ENCODE results near the gene DDX42. TPM values are rescaled to one million over a fixed set of nuclear protein-coding genes. Genes with fewer than 3 reads are reported as not detected.

Gene DDX42
- polyA plus RNA-seq, 1 donor from 2014 or later, result 115 TPM

DNA sequence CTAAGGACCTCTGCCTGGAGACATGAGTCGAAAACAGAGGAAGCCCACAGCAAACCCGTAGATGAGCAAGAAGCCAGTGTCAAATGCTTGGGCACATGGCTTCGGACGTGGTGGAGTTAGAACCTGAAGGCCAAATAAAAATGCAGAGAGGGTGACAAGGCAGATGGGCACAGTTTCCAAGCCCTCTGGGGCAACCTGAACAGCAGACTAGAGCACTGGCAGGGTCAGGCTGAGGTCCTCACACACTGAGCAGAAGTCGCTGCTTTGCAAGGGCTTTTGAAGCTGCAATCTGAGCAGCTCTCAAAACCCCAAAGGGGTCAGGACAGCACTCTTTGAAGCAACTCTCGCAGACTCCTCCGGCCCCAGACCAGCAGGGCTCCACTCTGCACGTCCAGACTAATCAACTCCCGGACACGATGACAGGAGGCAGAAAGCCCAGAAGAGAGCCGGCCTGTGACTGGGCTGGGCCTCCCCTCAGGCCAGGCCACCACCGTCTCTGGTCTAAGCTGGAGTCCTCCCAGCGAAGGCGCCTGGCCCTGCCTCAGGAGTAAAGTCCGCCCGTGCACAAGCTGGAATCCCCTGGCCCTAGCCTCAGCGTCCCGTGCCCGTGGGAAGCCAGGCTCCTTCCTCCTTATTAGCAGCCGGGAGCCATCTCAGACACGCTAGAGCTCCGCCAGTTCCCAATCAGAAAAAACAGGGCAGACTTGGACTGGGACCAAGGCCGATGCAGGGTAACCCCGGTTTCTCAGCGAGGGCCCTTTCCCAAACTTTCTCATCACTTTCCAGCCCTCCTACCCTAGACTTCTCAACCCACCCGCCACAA, 67.6 kb downstream of the DDX42 start:
- Histone ChIP-seq H3K4me2 (ENCODE audit: low read length) (peak overlapping the region; percentile 83), H3K36me3 (ENCODE audit: insufficient read depth, low read length) (no peaks in the 10 kb centered on the region), H4K20me1 (ENCODE audit: insufficient read depth) (no peaks in the 10 kb centered on the region), H3K4me3 (ENCODE audit: low read length) (peak overlapping the region; percentile 92), H2AFZ (ENCODE audit: low read depth, low read length) (peak overlapping the region; percentile 33), H3K9me3 (ENCODE audit: low read length) (no peaks in the 10 kb centered on the region), H3K9me2 (ENCODE audit: insufficient read depth, low read length) (no peaks in the 10 kb centered on the region), H3K79me2 (replicated peaks; ENCODE audit: insufficient read depth, low read length) (peaks cover 15% of the 10 kb centered on the region), H3K9ac (ENCODE audit: low read length) (peak overlapping the region; percentile 74), H3K27ac (ENCODE audit: low read length) (peak overlapping the region; percentile 44), H3F3A (ENCODE audit: insufficient read depth, low read length, poor library complexity, severe bottlenecking) (no peaks in the 10 kb centered on the region), H3K27me3 (ENCODE audit: insufficient read depth, low read depth, low read length) (no peaks in the 10 kb centered on the region)
- TF ChIP-seq MXI1 (conservative IDR thresholded peaks at IDR 0.05; ENCODE audit: poor library complexity, severe bottlenecking), result no peak
- TF ChIP-seq, protein P1, sequence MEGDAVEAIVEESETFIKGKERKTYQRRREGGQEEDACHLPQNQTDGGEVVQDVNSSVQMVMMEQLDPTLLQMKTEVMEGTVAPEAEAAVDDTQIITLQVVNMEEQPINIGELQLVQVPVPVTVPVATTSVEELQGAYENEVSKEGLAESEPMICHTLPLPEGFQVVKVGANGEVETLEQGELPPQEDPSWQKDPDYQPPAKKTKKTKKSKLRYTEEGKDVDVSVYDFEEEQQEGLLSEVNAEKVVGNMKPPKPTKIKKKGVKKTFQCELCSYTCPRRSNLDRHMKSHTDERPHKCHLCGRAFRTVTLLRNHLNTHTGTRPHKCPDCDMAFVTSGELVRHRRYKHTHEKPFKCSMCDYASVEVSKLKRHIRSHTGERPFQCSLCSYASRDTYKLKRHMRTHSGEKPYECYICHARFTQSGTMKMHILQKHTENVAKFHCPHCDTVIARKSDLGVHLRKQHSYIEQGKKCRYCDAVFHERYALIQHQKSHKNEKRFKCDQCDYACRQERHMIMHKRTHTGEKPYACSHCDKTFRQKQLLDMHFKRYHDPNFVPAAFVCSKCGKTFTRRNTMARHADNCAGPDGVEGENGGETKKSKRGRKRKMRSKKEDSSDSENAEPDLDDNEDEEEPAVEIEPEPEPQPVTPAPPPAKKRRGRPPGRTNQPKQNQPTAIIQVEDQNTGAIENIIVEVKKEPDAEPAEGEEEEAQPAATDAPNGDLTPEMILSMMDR (IDR thresholded peaks at IDR 0.05; ENCODE audit: poor library complexity, severe bottlenecking), result no peak

DNA sequence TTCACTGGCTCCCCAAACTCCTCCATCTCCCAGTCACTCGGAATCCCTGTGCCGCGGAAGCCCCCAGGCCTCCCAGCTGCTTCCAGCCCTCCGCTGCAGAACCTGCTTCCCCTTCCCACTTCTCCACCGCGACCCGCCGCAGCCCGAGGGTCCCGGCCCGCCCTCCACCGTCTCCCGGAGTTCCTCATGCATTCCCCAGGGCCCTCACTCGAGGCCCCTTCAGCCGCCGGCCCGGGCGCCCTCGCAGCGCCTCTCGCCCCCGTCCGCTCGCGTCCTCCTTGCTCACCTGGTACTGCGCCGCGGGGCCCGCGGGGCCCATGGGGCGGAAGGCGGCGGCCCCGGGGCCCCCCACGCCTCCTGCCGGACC, 68.2 kb downstream of the DDX42 start:
- Histone ChIP-seq H4K20me1 (ENCODE audit: insufficient read depth) (no peaks in the 10 kb centered on the region), H3K9me3 (ENCODE audit: low read length) (no peaks in the 10 kb centered on the region), H3K9ac (ENCODE audit: low read length) (peak overlapping the region; percentile 74), H3K27me3 (ENCODE audit: insufficient read depth, low read depth, low read length) (no peaks in the 10 kb centered on the region), H3K27ac (ENCODE audit: low read length) (peak overlapping the region; percentile 44), H3K9me2 (ENCODE audit: insufficient read depth, low read length) (no peaks in the 10 kb centered on the region), H2AFZ (ENCODE audit: low read depth, low read length) (peak overlapping the region; percentile 33), H3K79me2 (replicated peaks; ENCODE audit: insufficient read depth, low read length) (peaks cover 15% of the 10 kb centered on the region), H3K4me3 (ENCODE audit: low read length) (peak overlapping the region; percentile 92), H3K4me2 (ENCODE audit: low read length) (peak overlapping the region; percentile 83), H3F3A (ENCODE audit: insufficient read depth, low read length, poor library complexity, severe bottlenecking) (no peaks in the 10 kb centered on the region), H3K36me3 (ENCODE audit: insufficient read depth, low read length) (no peaks in the 10 kb centered on the region)
- TF ChIP-seq EP300 (conservative IDR thresholded peaks at IDR 0.05; ENCODE audit: poor library complexity, severe bottlenecking), result no peak
- no peak for TF ChIP-seq EZH2 (IDR thresholded peaks at IDR 0.05; ENCODE audit: borderline replicate concordance, insufficient read depth, low read length, poor library complexity, severe bottlenecking)

DNA sequence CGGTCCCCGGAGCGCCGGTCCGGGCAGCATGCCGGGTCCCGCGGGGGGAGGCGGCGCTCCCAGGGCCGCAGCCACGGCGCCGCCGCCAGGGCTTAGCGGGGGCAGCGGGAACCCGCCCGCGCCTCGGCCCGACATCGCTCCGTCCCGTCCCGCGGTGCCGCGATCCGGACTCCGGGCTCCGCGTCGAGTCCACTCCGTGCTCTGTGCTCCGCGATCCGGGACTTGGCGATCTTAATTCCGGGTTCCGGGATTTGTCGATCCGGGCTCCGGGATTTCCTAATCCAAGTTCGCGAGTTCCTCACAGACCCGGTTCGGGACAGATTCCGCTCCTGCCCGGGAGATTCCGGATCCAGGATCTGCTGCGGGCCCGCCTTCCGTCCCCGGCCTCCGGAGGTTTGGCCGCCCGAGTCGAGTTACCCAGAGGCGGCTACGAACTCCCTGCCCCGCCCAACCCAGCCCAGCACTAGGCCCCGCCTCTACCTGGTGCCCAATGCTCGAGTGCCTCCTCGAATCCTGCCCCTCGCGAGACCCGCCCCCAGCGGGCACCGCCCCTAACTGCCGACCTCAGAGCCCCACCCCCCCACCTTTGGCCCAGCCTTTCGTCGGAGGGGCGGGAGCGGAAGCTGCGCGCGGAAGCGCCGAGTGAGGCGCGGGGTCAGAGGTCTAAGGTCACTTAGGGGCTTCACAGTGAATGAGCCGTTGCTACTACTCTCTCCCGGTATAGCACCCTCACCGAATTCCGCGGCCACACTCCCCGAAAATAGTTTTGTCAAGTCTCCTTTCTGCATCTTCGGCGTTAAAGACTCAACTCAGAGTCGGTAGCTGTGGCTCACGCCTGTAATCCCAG, 68.8 kb downstream of the DDX42 start, which contains the start of gene SMARCD2:
Gene SMARCD2, minus strand, starts transcription at position 146 of the 847 bp plus-strand sequence. Its CDS starts 11 bp downstream, at position 135.
- peak within 1 kb of the TSS; percentile 44 for H2AFZ ChIP-seq (ENCODE audit: low read depth, low read length)
- peak within 1 kb of the TSS; percentile 44 for H3K27ac ChIP-seq (ENCODE audit: low read length)
- peak within 1 kb of the TSS; percentile 83 for H3K4me2 ChIP-seq (ENCODE audit: low read length)
- H3F3A ChIP-seq (ENCODE audit: insufficient read depth, low read length, poor library complexity, severe bottlenecking), result no peaks in the 10 kb centered on the region
- H3K79me2 ChIP-seq (replicated peaks; ENCODE audit: insufficient read depth, low read length), result peaks cover 15% of the 10 kb centered on the region
- H3K9me2 ChIP-seq (ENCODE audit: insufficient read depth, low read length), result no peaks in the 10 kb centered on the region
- H3K36me3 ChIP-seq (ENCODE audit: insufficient read depth, low read length), result no peaks in the 10 kb centered on the region
- no peaks in the 10 kb centered on the region for H3K27me3 ChIP-seq (ENCODE audit: insufficient read depth, low read depth, low read length)
- peak within 1 kb of the TSS; percentile 92 for H3K4me3 ChIP-seq (ENCODE audit: low read length)
- H4K20me1 ChIP-seq (ENCODE audit: insufficient read depth), result no peaks in the 10 kb centered on the region
- no peak for TF ChIP-seq EZH2 (IDR thresholded peaks at IDR 0.05; ENCODE audit: borderline replicate concordance, insufficient read depth, low read length, poor library complexity, severe bottlenecking)
- TF ChIP-seq RAD21 (conservative IDR thresholded peaks at IDR 0.05), result no peak
- TF ChIP-seq TAF1 (IDR thresholded peaks at IDR 0.05; ENCODE audit: low read depth), result peak; percentile 61
- TF ChIP-seq POLR2AphosphoS5 (IDR thresholded peaks at IDR 0.05), result peak; percentile 67
- TF ChIP-seq, protein P1 (IDR thresholded peaks at IDR 0.05; ENCODE audit: poor library complexity, severe bottlenecking), result peak; percentile 14
- peak; percentile 58 for TF ChIP-seq MXI1 (conservative IDR thresholded peaks at IDR 0.05; ENCODE audit: poor library complexity, severe bottlenecking)
- TF ChIP-seq EP300 (conservative IDR thresholded peaks at IDR 0.05; ENCODE audit: poor library complexity, severe bottlenecking), result peak; percentile 75
- TF ChIP-seq, protein P2, sequence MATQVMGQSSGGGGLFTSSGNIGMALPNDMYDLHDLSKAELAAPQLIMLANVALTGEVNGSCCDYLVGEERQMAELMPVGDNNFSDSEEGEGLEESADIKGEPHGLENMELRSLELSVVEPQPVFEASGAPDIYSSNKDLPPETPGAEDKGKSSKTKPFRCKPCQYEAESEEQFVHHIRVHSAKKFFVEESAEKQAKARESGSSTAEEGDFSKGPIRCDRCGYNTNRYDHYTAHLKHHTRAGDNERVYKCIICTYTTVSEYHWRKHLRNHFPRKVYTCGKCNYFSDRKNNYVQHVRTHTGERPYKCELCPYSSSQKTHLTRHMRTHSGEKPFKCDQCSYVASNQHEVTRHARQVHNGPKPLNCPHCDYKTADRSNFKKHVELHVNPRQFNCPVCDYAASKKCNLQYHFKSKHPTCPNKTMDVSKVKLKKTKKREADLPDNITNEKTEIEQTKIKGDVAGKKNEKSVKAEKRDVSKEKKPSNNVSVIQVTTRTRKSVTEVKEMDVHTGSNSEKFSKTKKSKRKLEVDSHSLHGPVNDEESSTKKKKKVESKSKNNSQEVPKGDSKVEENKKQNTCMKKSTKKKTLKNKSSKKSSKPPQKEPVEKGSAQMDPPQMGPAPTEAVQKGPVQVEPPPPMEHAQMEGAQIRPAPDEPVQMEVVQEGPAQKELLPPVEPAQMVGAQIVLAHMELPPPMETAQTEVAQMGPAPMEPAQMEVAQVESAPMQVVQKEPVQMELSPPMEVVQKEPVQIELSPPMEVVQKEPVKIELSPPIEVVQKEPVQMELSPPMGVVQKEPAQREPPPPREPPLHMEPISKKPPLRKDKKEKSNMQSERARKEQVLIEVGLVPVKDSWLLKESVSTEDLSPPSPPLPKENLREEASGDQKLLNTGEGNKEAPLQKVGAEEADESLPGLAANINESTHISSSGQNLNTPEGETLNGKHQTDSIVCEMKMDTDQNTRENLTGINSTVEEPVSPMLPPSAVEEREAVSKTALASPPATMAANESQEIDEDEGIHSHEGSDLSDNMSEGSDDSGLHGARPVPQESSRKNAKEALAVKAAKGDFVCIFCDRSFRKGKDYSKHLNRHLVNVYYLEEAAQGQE (IDR thresholded peaks at IDR 0.05; ENCODE audit: borderline replicate concordance), result peak; percentile 26
- TF ChIP-seq SMC3 (conservative IDR thresholded peaks at IDR 0.05; ENCODE audit: poor library complexity), result peak; percentile 34
- H3K9ac ChIP-seq (ENCODE audit: low read length), result peak within 1 kb of the TSS; percentile 74
- no peaks in the 10 kb centered on the region for H3K9me3 ChIP-seq (ENCODE audit: low read length)
